Astrocyte (in vitro differentiated cells and primary cell): ENCODE results near the gene ASIC4. TPM values are rescaled to one million over a fixed set of nuclear protein-coding genes. Genes with fewer than 3 reads are reported as not detected.

Source experiments
- DNase-seq: peaks from one replicate; pipeline ENCODE4 v3.0.0-alpha.2; 2010; ENCODE audit warnings: low read depth
- FAIRE-seq: peaks from 2 replicates; lab custom pipeline; 2011; peaks lifted over from hg19 to GRCh38; lab: Jason Lieb, UNC
- H2AFZ ChIP-seq: 2 replicates; pipeline ENCODE4 v1.6.0; 2012; ENCODE audit warnings: low read depth, low read length, inconsistent platforms
- H3K27ac ChIP-seq: 2 replicates; pipeline ENCODE4 v1.5.1; 2011; ENCODE audit warnings: low read depth, low read length, inconsistent platforms
- H3K27me3 ChIP-seq: 2 replicates; pipeline ENCODE4 v1.6.0; 2011; ENCODE audit warnings: low read length, inconsistent platforms; ENCODE audit not compliant: insufficient read depth
- H3K36me3 ChIP-seq: 2 replicates; pipeline ENCODE4 v1.5.1; 2011; ENCODE audit warnings: low read length, inconsistent platforms; ENCODE audit not compliant: insufficient read depth
- H3K4me1 ChIP-seq: 2 replicates; pipeline ENCODE4 v1.5.1; 2011; ENCODE audit warnings: low read length, inconsistent platforms; ENCODE audit not compliant: insufficient read depth
- H3K4me2 ChIP-seq: 2 replicates; pipeline ENCODE4 v1.6.0; 2012; ENCODE audit warnings: low read length, inconsistent platforms
- H3K4me3 ChIP-seq: 2 replicates; pipeline ENCODE4 v1.5.1; 2011; ENCODE audit warnings: low read depth, mild to moderate bottlenecking, low read length, inconsistent platforms; ENCODE audit not compliant: insufficient read depth
- H3K79me2 ChIP-seq: 2 replicates; pipeline ENCODE4 v1.6.0; 2012; ENCODE audit warnings: mild to moderate bottlenecking, low read length, inconsistent platforms; ENCODE audit not compliant: insufficient read depth
- H3K9ac ChIP-seq: 2 replicates; pipeline ENCODE4 v1.6.0; 2012; ENCODE audit warnings: mild to moderate bottlenecking, low read length, inconsistent platforms
- H3K9me3 ChIP-seq: 2 replicates; pipeline ENCODE4 v1.5.1; 2012; ENCODE audit warnings: low read depth, mild to moderate bottlenecking, low read length, inconsistent platforms; ENCODE audit not compliant: insufficient read depth
- H4K20me1 ChIP-seq: 2 replicates; pipeline ENCODE4 v1.6.0; 2012; ENCODE audit warnings: low read length, inconsistent platforms; ENCODE audit not compliant: insufficient read depth
- H3K27ac Mint-ChIP-seq: one replicate; pipeline ENCODE4 v1.8.0; 2021; ENCODE audit warnings: mild to moderate bottlenecking, mixed read lengths; ENCODE audit not compliant: unreplicated experiment
- H3K27me3 Mint-ChIP-seq: one replicate; pipeline ENCODE4 v1.8.0; 2021; ENCODE audit warnings: low read depth, mixed read lengths; ENCODE audit not compliant: unreplicated experiment
- H3K36me3 Mint-ChIP-seq: one replicate; pipeline ENCODE4 v1.8.0; 2021; ENCODE audit warnings: low read depth, mixed read lengths; ENCODE audit not compliant: unreplicated experiment
- H3K4me1 Mint-ChIP-seq: one replicate; pipeline ENCODE4 v1.8.0; 2021; ENCODE audit warnings: low read depth, mixed read lengths; ENCODE audit not compliant: unreplicated experiment
- H3K4me3 Mint-ChIP-seq: one replicate; pipeline ENCODE4 v1.8.0; 2021; ENCODE audit warnings: mild to moderate bottlenecking, moderate library complexity, mixed read lengths; ENCODE audit not compliant: unreplicated experiment
- H3K9me3 Mint-ChIP-seq: one replicate; pipeline ENCODE4 v1.8.0; 2021; ENCODE audit warnings: mild to moderate bottlenecking, mixed read lengths; ENCODE audit not compliant: unreplicated experiment
- EZH2 ChIP-seq: IDR thresholded peaks from 2 replicates; pipeline ENCODE4 v1.6.1; 2012; ENCODE audit warnings: mild to moderate bottlenecking, low read length, inconsistent platforms; ENCODE audit not compliant: insufficient read depth
- total RNA-seq: library from RNA; stranded (reverse); gene quantifications from 2 replicates; pipeline ENCODE4 v1.2.1, GENCODE V29; 2021
- TF ChIP-seq, protein P1 (sequence below): IDR thresholded peaks from 2 replicates; pipeline ENCODE4 v1.5.1; 2011; ENCODE audit warnings: low read depth, mild to moderate bottlenecking, inconsistent platforms, low read length, moderate library complexity; ENCODE audit not compliant: insufficient read depth

Gene ASIC4
- total RNA-seq, 1 donor from 2014 or later: 0.39 TPM

DNA sequence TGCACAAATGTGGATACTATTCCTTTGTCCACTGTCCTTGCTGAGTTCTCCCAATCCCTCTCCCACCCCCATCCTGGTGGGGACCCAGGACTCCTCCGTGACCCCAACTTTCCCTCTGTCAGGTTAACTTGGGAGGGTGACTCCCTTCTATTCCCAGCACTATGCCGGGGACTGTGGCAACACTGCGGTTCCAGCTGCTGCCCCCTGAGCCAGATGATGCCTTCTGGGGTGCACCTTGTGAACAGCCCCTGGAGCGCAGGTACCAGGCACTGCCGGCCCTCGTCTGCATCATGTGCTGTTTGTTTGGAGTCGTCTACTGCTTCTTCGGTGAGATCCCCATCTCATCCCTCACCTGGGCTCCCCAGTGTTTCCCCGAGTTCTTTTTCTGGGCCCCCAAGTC lies 30.3 kb downstream of the ASIC4 start:
- H3K4me3 ChIP-seq: peak overlapping the region; percentile 72
- no peak overlapping the region for H3K27ac ChIP-seq
- Mint-ChIP-seq H3K36me3 (peaks cover 24% of the 10 kb centered on the region), H3K9me3 (no peaks in the 10 kb centered on the region), H3K4me3 (peak overlapping the region; percentile 88), H3K27me3 (peaks cover 24% of the 10 kb centered on the region), H3K4me1 (peaks cover 8% of the 10 kb centered on the region), H3K27ac (no peak overlapping the region)
- no peak overlapping the region for H2AFZ ChIP-seq
- H3K27me3 ChIP-seq: no peaks in the 10 kb centered on the region
- no peaks in the 10 kb centered on the region for H3K9me3 ChIP-seq
- no peak for FAIRE-seq
- peak overlapping the region; percentile 54 for H3K9ac ChIP-seq
- peaks cover 12% of the 10 kb centered on the region for H3K36me3 ChIP-seq
- peaks cover 32% of the 10 kb centered on the region for H4K20me1 ChIP-seq
- no peak for DNase-seq
- H3K79me2 ChIP-seq: peaks cover 34% of the 10 kb centered on the region
- peaks cover 17% of the 10 kb centered on the region for H3K4me1 ChIP-seq
- no peak for TF ChIP-seq EZH2
- TF ChIP-seq, protein P1, sequence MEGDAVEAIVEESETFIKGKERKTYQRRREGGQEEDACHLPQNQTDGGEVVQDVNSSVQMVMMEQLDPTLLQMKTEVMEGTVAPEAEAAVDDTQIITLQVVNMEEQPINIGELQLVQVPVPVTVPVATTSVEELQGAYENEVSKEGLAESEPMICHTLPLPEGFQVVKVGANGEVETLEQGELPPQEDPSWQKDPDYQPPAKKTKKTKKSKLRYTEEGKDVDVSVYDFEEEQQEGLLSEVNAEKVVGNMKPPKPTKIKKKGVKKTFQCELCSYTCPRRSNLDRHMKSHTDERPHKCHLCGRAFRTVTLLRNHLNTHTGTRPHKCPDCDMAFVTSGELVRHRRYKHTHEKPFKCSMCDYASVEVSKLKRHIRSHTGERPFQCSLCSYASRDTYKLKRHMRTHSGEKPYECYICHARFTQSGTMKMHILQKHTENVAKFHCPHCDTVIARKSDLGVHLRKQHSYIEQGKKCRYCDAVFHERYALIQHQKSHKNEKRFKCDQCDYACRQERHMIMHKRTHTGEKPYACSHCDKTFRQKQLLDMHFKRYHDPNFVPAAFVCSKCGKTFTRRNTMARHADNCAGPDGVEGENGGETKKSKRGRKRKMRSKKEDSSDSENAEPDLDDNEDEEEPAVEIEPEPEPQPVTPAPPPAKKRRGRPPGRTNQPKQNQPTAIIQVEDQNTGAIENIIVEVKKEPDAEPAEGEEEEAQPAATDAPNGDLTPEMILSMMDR: no peak
- H3K4me2 ChIP-seq: peak overlapping the region; percentile 96

DNA sequence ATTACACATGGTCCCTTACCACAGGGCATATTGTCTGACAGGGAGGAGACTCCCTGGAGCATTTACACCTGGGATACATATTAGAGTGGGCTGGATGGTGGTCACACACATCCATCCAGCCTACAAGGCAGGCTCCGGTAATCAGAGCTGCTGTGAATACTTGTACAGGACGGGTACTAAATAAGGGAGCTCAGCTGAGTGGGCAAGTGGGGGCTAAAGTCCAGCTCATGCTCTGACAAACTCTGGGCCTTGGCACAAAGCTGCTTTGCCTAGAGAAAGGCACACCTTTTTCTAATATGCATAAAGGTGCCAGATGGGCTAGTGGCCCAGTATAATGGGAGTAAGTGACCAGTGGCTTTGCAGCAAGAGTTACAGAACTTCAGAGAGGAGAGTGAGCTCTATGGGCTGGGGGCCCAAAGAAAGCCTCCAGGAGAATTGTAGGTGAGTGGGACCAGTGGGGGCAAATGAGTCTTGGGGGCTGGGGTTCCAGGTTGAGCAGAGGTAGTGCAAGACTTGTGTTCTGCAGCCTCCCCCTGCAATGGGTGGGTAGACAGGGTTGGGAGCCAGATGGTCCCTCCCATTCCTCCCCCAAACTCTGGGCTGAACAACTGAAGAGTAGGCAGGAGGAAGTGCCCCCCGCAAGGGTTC lies 31.1 kb downstream of the ASIC4 start:
- DNase-seq (no peak), FAIRE-seq (no peak)
- TF ChIP-seq EZH2: no peak
- TF ChIP-seq, protein P1: no peak
- Histone ChIP-seq H2AFZ (no peak overlapping the region), H4K20me1 (peaks cover 24% of the 10 kb centered on the region), H3K9ac (no peak overlapping the region), H3K4me2 (no peak overlapping the region), H3K27ac (no peak overlapping the region), H3K9me3 (no peaks in the 10 kb centered on the region), H3K36me3 (peaks cover 9% of the 10 kb centered on the region), H3K27me3 (no peaks in the 10 kb centered on the region), H3K4me3 (no peak overlapping the region), H3K4me1 (peaks cover 17% of the 10 kb centered on the region), H3K79me2 (peaks cover 27% of the 10 kb centered on the region)
- Mint-ChIP-seq H3K4me3 (peak overlapping the region; percentile 88), H3K36me3 (peaks cover 24% of the 10 kb centered on the region), H3K27me3 (peaks cover 24% of the 10 kb centered on the region), H3K9me3 (no peaks in the 10 kb centered on the region), H3K27ac (no peak overlapping the region), H3K4me1 (peaks cover 8% of the 10 kb centered on the region)

DNA sequence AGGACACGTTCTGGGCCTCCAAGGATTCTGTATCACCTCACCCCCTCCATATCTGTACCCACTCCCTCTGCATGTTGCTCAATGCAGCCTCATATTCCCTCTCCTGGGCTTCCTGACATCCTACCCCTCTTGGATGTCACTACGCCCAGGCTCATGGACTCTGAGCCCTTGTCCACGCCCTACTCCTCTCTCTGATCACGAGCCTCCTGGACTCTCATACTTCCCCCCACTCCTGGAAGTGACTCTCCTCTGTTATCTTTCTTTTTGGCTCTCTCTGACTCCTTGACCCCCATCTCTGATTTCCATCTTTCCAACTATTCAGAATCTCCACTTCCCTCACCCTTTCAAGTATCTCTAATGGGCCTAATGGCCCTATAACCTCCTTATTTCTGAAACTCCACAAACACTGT lies 31.7 kb downstream of the ASIC4 start:
- Histone ChIP-seq H3K4me2 (no peak overlapping the region), H2AFZ (no peak overlapping the region), H3K79me2 (peaks cover 22% of the 10 kb centered on the region), H3K27ac (no peak overlapping the region), H4K20me1 (peaks cover 22% of the 10 kb centered on the region), H3K9ac (no peak overlapping the region), H3K4me1 (peaks cover 17% of the 10 kb centered on the region), H3K36me3 (peaks cover 5% of the 10 kb centered on the region), H3K4me3 (no peak overlapping the region), H3K27me3 (no peaks in the 10 kb centered on the region), H3K9me3 (no peaks in the 10 kb centered on the region)
- Mint-ChIP-seq H3K36me3 (peaks cover 22% of the 10 kb centered on the region), H3K9me3 (no peaks in the 10 kb centered on the region), H3K4me3 (peak overlapping the region; percentile 4), H3K27ac (no peak overlapping the region), H3K27me3 (peaks cover 25% of the 10 kb centered on the region), H3K4me1 (peaks cover 8% of the 10 kb centered on the region)
- no peak for TF ChIP-seq EZH2
- TF ChIP-seq, protein P1: no peak
- DNase-seq: no peak
- FAIRE-seq: no peak
